ENCODE measurements around the gene HDAC1.
"Not testable (repeated sequence)": the region's sequence is repeated elsewhere in the genome, so short reads cannot be mapped to it uniquely, and the experiment has no call there.

The HDAC1 gene

DNA sequence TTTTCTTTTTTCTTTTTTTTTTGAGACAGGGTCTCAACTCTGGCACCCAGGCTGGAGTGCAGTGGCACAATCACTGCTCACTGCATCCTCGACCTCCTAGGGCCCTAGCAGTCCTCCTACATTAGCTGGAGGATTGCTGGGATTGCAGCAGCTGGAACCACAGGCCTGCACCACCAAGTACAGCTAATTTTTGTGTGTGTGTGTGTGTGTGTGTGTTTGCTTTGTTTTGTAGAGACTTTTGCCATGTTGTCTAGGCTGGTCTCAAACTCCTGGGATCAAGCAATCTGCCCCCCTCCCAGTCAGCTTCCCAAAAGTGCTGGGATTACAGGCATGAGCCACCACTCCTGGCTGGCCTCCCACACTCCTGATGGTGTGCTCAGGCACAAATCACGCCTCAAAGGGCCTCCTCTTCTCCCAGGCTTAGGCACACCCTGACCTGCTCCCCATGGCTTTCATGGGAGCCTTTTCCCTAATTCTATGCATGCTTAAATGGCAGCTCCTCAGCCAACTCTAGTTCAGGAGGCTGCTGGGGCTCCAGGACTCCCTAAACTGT is 61.0 kb downstream of the HDAC1 start:
- Histone ChIP-seq H3K4me3 (ENCODE audit: control insufficient read depth in 1 of 7, extremely low read depth in 1 of 7, insufficient read depth in 4 of 7, low read depth in 2 of 7, low read length in 6 of 7) (no peak overlapping the region), H3K27me3 (replicated peaks in 2 of 5; ENCODE audit: control insufficient read depth in 4 of 5, insufficient read depth in 5 of 5, low read length in 4 of 5) (no peaks in the 10 kb centered on the region), H3K4me1 (ENCODE audit: control extremely low read depth in 1 of 4, control insufficient read depth in 4 of 4, insufficient read depth in 4 of 4, low read length in 3 of 4) (peaks cover 7 to 51% (median 36%) of the 10 kb centered on the region in 4 experiments), H3K36me3 (ENCODE audit: control insufficient read depth in 4 of 4, insufficient read depth in 4 of 4, low read length in 3 of 4) (no peaks in the 10 kb centered on the region), H3K9me3 (ENCODE audit: control extremely low read depth in 1 of 5, control insufficient read depth in 4 of 5, insufficient read depth in 2 of 5, low read depth in 1 of 5, low read length in 4 of 5) (no peaks in the 10 kb centered on the region), H3K27ac (ENCODE audit: insufficient read depth in 1 of 2, low read depth in 1 of 2, low read length in 2 of 2, poor library complexity in 1 of 2, severe bottlenecking in 2 of 2) (no peak overlapping the region)
- ChIA-PET CTCF (interaction anchor here (0.6 to 3.4 kb wide), 9 partner anchors 10 to 569 kb away, joined by 3 to 28 read pairs (median 3); partner anchors contain the start of genes FAM229A, MARCKSL1 and TSSK3), POLR2A (interaction anchor here (0.6 to 2.3 kb wide), 4 partner anchors 12 to 231 kb away, joined by 4 to 23 read pairs (median 6); partner anchors contain the start of gene MARCKSL1)
- no peak for DNase-seq
- 100% methylated on average over 1 of the region's 2 CpGs for WGBS (ENCODE audit: insufficient coverage)

DNA sequence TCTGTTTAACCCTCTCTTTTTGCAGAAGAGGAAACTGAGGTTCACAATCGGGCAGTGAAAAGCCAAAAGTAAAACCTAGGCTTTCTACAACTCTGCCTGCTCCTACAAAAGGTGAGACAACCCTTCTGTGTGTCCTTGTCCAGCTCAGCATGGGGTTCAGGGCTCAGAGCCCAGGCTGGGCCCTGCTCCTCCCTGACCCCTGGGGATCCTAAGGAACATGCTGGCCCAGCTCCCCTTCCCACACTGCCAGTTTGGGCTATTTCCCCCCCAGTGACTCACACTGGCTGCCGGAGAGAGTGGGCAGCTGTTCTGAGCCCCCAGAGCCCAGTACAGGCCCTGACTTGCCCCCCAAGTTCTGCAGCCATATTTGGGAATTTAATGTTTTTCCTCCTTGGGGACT is 61.5 kb downstream of the HDAC1 start:
- H3K27ac ChIP-seq (ENCODE audit: insufficient read depth in 1 of 2, low read depth in 1 of 2, low read length in 2 of 2, poor library complexity in 1 of 2, severe bottlenecking in 2 of 2), result no peak overlapping the region
- no peaks in the 10 kb centered on the region for H3K9me3 ChIP-seq (ENCODE audit: control extremely low read depth in 1 of 5, control insufficient read depth in 4 of 5, insufficient read depth in 2 of 5, low read depth in 1 of 5, low read length in 4 of 5)
- ChIA-PET CTCF (interaction anchor here (1.0 to 3.4 kb wide), 4 partner anchors 17 to 34 kb away, joined by 3 to 28 read pairs (median 5); partner anchors contain the start of gene MARCKSL1), POLR2A (interaction anchor here (1.1 kb wide), 1 partner anchor 17 kb away, joined by 4 read pairs; the partner anchor contains the start of gene MARCKSL1)
- 82% methylated on average over 2 of the region's 2 CpGs for WGBS (ENCODE audit: insufficient coverage)
- peaks cover 7 to 46% (median 35%) of the 10 kb centered on the region in 4 experiments for H3K4me1 ChIP-seq (ENCODE audit: control extremely low read depth in 1 of 4, control insufficient read depth in 4 of 4, insufficient read depth in 4 of 4, low read length in 3 of 4)
- no peaks in the 10 kb centered on the region for H3K36me3 ChIP-seq (ENCODE audit: control insufficient read depth in 4 of 4, insufficient read depth in 4 of 4, low read length in 3 of 4)
- no peak overlapping the region for H3K4me3 ChIP-seq (ENCODE audit: control insufficient read depth in 1 of 7, extremely low read depth in 1 of 7, insufficient read depth in 4 of 7, low read depth in 2 of 7, low read length in 6 of 7)
- no peak for DNase-seq
- no peaks in the 10 kb centered on the region for H3K27me3 ChIP-seq (replicated peaks in 2 of 5; ENCODE audit: control insufficient read depth in 4 of 5, insufficient read depth in 5 of 5, low read length in 4 of 5)

DNA sequence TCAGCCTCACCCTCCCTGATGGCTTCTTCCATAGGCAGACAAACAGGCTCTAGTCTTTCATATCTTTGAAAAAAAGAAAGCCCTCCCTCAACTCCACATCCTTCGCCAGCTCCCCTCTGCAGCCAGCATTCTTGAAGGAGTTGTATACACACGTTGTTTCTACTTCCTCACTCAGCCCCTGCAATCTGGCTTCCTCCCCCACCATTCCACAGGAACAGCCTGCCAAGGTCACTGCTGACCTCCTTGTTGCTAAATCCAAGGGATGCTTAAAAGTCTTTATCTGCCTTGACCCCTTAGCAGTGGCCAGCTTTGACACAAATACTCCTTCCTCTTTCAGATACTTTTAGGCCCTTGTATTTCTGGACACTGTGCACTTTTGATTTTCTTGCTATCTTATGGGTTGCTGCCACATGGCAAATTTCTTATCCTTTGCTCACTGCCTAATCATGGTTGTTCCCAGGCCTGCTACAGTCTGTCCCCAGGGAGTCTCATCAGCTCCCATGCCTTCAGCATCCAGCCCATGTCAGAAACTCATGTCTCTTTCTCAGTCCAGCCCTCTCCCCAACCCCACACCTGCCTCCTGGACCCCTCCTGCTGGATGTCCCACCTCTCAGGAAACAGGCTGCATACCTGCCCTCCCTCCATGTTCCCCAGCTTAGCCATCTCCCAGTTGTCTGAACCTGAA is 62.1 kb downstream of the HDAC1 start:
- Histone ChIP-seq H3K4me1 (ENCODE audit: control extremely low read depth in 1 of 4, control insufficient read depth in 4 of 4, insufficient read depth in 4 of 4, low read length in 3 of 4) (peaks cover 4 to 40% (median 29%) of the 10 kb centered on the region in 4 experiments), H3K27me3 (replicated peaks in 2 of 5; ENCODE audit: control insufficient read depth in 4 of 5, insufficient read depth in 5 of 5, low read length in 4 of 5) (no peaks in the 10 kb centered on the region), H3K27ac (ENCODE audit: insufficient read depth in 1 of 2, low read depth in 1 of 2, low read length in 2 of 2, poor library complexity in 1 of 2, severe bottlenecking in 2 of 2) (no peak overlapping the region), H3K9me3 (ENCODE audit: control extremely low read depth in 1 of 5, control insufficient read depth in 4 of 5, insufficient read depth in 2 of 5, low read depth in 1 of 5, low read length in 4 of 5) (no peaks in the 10 kb centered on the region), H3K36me3 (ENCODE audit: control insufficient read depth in 4 of 4, insufficient read depth in 4 of 4, low read length in 3 of 4) (no peaks in the 10 kb centered on the region), H3K4me3 (ENCODE audit: control insufficient read depth in 1 of 7, extremely low read depth in 1 of 7, insufficient read depth in 4 of 7, low read depth in 2 of 7, low read length in 6 of 7) (no peak overlapping the region)
- 73% methylated on average over 2 of the region's 2 CpGs for WGBS (ENCODE audit: insufficient coverage)
- ChIA-PET POLR2A (interaction anchor here (1.1 kb wide), 1 partner anchor 18 kb away, joined by 4 read pairs; the partner anchor contains the start of gene MARCKSL1), CTCF (interaction anchor here (0.9 to 2.2 kb wide), 7 partner anchors 9 to 33 kb away, joined by 3 to 5 read pairs (median 4); partner anchors contain the start of gene MARCKSL1)
- DNase-seq, result no peak

DNA sequence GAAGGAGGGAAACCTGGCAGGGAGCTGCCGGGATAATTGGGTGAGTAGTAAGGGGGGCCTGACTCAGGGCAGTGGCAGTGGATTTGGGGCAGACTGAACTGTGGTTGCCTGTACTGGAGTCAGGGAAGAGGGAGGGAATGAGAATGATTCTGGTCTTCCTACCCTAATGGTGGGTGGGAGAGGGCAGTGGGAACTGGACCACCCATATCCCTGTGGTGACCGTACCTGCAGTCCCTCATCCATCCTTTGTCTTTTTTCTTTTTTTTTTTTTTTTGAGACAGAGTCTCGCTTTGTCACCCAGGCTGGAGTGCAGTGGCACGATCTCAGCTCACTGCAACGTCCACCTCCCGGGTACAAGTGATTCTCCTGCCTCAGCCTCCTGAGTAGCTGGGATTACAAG is 63.9 kb downstream of the HDAC1 start:
- not testable (repeated sequence) for H3K9me3 ChIP-seq (ENCODE audit: control extremely low read depth in 1 of 5, control insufficient read depth in 4 of 5, insufficient read depth in 2 of 5, low read depth in 1 of 5, low read length in 4 of 5); DNase-seq; H3K4me3 ChIP-seq (ENCODE audit: control insufficient read depth in 1 of 7, extremely low read depth in 1 of 7, insufficient read depth in 4 of 7, low read depth in 2 of 7, low read length in 6 of 7); H3K36me3 ChIP-seq (ENCODE audit: control insufficient read depth in 4 of 4, insufficient read depth in 4 of 4, low read length in 3 of 4); H3K27ac ChIP-seq (ENCODE audit: insufficient read depth in 1 of 2, low read depth in 1 of 2, low read length in 2 of 2, poor library complexity in 1 of 2, severe bottlenecking in 2 of 2); H3K27me3 ChIP-seq (replicated peaks in 2 of 5; ENCODE audit: control insufficient read depth in 4 of 5, insufficient read depth in 5 of 5, low read length in 4 of 5)
- POLR2A ChIA-PET, result interaction anchor here (0.6 kb wide), 2 partner anchors 16 to 152 kb away, joined by 3 to 4 read pairs; no protein-coding TSS in a partner anchor
- H3K4me1 ChIP-seq (ENCODE audit: control extremely low read depth in 1 of 4, control insufficient read depth in 4 of 4, insufficient read depth in 4 of 4, low read length in 3 of 4), result peaks cover 3 to 31% (median 16%) of the 10 kb centered on the region in 4 experiments
- 92% methylated on average over 6 of the region's 6 CpGs for WGBS (ENCODE audit: insufficient coverage)
- CTCF ChIA-PET, result interaction anchor here (0.9 to 2.2 kb wide), 4 partner anchors 16 to 109 kb away, joined by 3 to 5 read pairs (median 3); partner anchors contain the start of genes FAM167B and MARCKSL1

DNA sequence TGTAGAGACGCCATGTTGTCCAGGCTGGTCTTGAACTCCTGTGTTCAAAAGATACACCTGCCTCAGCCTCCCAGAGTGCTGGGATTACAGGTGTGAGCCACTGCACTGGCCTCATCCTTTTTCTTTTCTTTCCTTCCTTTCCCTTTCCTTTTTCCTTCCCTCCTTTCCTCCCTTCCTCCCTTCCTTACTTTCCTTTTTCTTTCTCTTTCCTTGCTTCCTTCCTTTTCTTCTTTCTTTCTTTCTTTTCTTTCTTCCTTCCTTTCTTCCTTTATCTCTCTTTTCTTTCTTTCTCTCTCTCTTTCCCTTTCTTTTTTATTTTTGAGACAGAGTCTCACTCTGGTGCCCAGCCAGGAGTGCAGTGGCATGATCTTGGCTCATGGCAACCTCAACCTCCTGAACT is 64.6 kb downstream of the HDAC1 start:
- POLR2A ChIA-PET, result interaction anchor here (0.6 kb wide), 2 partner anchors 16 to 153 kb away, joined by 3 to 4 read pairs; no protein-coding TSS in a partner anchor

DNA sequence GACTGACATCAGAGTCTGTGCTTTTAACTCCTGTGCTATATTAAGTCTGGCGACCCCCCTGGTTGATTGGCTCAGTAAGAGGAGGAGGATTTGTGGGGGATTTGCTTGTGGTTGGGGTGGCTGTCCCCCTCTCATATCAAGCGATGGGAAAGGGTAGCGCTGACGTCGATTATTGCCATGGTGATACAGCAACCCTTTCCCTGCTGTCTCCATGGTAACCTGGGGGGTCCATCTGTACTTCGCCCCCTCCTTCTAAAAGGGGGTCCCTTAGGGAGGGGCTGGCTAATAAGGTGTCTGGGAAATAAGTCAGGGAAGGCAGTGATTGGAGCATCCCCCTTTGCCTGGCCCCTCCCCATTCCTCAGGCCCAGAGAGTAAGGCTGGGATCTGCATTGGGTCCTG is 65.7 kb downstream of the HDAC1 start:
- H3K27ac ChIP-seq (ENCODE audit: insufficient read depth in 1 of 2, low read depth in 1 of 2, low read length in 2 of 2, poor library complexity in 1 of 2, severe bottlenecking in 2 of 2), result no peak overlapping the region
- H3K36me3 ChIP-seq (ENCODE audit: control insufficient read depth in 4 of 4, insufficient read depth in 4 of 4, low read length in 3 of 4), result no peaks in the 10 kb centered on the region
- POLR2A ChIA-PET, result no interaction called here
- CTCF ChIA-PET, result interaction anchor here (1.0 to 2.1 kb wide), 2 partner anchors 9 to 20 kb away, joined by 3 to 9 read pairs; no protein-coding TSS in a partner anchor
- 88% methylated on average over 5 of the region's 6 CpGs for WGBS (ENCODE audit: insufficient coverage)
- no peak for DNase-seq
- H3K27me3 ChIP-seq (replicated peaks in 2 of 5; ENCODE audit: control insufficient read depth in 4 of 5, insufficient read depth in 5 of 5, low read length in 4 of 5), result peaks cover 0 to 13% (median 2%) of the 10 kb centered on the region in 5 experiments
- no peaks in the 10 kb centered on the region for H3K9me3 ChIP-seq (ENCODE audit: control extremely low read depth in 1 of 5, control insufficient read depth in 4 of 5, insufficient read depth in 2 of 5, low read depth in 1 of 5, low read length in 4 of 5)
- H3K4me3 ChIP-seq (ENCODE audit: control insufficient read depth in 1 of 7, extremely low read depth in 1 of 7, insufficient read depth in 4 of 7, low read depth in 2 of 7, low read length in 6 of 7), result no peak overlapping the region
- H3K4me1 ChIP-seq (ENCODE audit: control extremely low read depth in 1 of 4, control insufficient read depth in 4 of 4, insufficient read depth in 4 of 4, low read length in 3 of 4), result peaks cover 3 to 26% (median 21%) of the 10 kb centered on the region in 4 experiments

More for the DNA sequence above, 64.6 kb downstream of the HDAC1 start:
- H3K27me3 ChIP-seq (replicated peaks in 2 of 5; ENCODE audit: control insufficient read depth in 4 of 5, insufficient read depth in 5 of 5, low read length in 4 of 5), result peaks cover 0 to 4% (median 0%) of the 10 kb centered on the region in 5 experiments
- CTCF ChIA-PET, result interaction anchor here (1.5 kb wide), 1 partner anchor 24 kb away, joined by 3 read pairs; no protein-coding TSS in a partner anchor
- no peak overlapping the region for H3K27ac ChIP-seq (ENCODE audit: insufficient read depth in 1 of 2, low read depth in 1 of 2, low read length in 2 of 2, poor library complexity in 1 of 2, severe bottlenecking in 2 of 2)
- WGBS (ENCODE audit: insufficient coverage), result 100% methylated on average over 1 of the region's 1 CpG
- no peaks in the 10 kb centered on the region for H3K36me3 ChIP-seq (ENCODE audit: control insufficient read depth in 4 of 4, insufficient read depth in 4 of 4, low read length in 3 of 4)
- H3K9me3 ChIP-seq (ENCODE audit: control extremely low read depth in 1 of 5, control insufficient read depth in 4 of 5, insufficient read depth in 2 of 5, low read depth in 1 of 5, low read length in 4 of 5), result no peaks in the 10 kb centered on the region
- peaks cover 3 to 29% (median 18%) of the 10 kb centered on the region in 4 experiments for H3K4me1 ChIP-seq (ENCODE audit: control extremely low read depth in 1 of 4, control insufficient read depth in 4 of 4, insufficient read depth in 4 of 4, low read length in 3 of 4)
- H3K4me3 ChIP-seq (ENCODE audit: control insufficient read depth in 1 of 7, extremely low read depth in 1 of 7, insufficient read depth in 4 of 7, low read depth in 2 of 7, low read length in 6 of 7), result no peak overlapping the region
- no peak for DNase-seq
